Right lobe of liver (tissue), 4 donors: Measurements from ENCODE around the gene VEGFD.

Source experiments
- CTCF ChIP-seq, 4 donors: fragments of 200-600 bp in 3 of 4; fragments of 450-650 bp in 1 of 4; IDR thresholded peaks; one replicate each; pipeline versions ENCODE4 v1.5.1 to v1.8.0; 2016 to 2022; ENCODE audit warnings: antibody characterized with exemption in 4 of 4, mild to moderate bottlenecking in 2 of 4
- POLR2A ChIP-seq: fragments of 450-650 bp; IDR thresholded peaks from one replicate; pipeline ENCODE4 v1.6.1; 2017; ENCODE audit warnings: antibody characterized with exemption, mild to moderate bottlenecking
- donor health status: DM: no; HTN: no; CAD: no.
- donor health status: DM: no; HTN: no; CAD: no.
- donor health status: DM: no; HTN: yes; CAD: no.

DNA sequence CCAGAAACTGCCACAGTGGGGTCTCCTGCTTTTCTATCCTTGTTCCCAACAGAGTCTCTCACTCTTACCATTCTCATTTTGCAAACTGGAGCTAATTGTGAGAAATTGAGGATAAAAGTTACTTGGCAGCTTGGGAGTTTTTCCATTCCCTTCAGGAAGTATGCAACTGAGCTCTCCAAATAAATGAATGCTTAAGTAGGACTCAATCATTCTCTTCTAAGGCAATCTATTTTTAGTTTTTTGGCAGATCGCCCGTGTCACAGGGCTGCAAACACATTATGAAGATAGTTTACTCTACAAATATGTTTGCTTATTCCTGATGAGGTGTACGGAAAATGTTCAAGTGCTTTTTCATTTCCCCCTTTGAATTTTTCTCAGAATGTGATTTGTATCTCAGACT is 74.1 kb downstream of the VEGFD start:
- no peak for TF ChIP-seq CTCF (IDR thresholded peaks at IDR 0.05)
- no peak for TF ChIP-seq POLR2A
